ENCODE data around the gene NRN1.

The NRN1 gene

GRCh38 chr6:5999688-6000608 lies 6.8 kb downstream of the NRN1 start:
- no peaks in the 10 kb centered on the region for H3K9me3 ChIP-seq
- H3K4me1 ChIP-seq (ENCODE audit: control insufficient read depth in 1 of 2, insufficient read depth in 1 of 2, low read depth in 1 of 2, low read length in 1 of 2): peaks cover 75 to 83% of the 10 kb centered on the region in 2 experiments
- TF ChIP-seq CTCF (IDR thresholded peaks at IDR 0.05): no peak
- no peak overlapping the region for H3K27ac ChIP-seq
- no peaks in the 10 kb centered on the region for H3K36me3 ChIP-seq
- peak overlapping the region in 1 of 2 experiments; percentile 37 for H3K4me3 ChIP-seq (ENCODE audit: low read depth in 1 of 2, low read length in 1 of 2)
- H3K27me3 ChIP-seq: peaks cover 100% of the 10 kb centered on the region

GRCh38 chr6:5998711-5999687 lies 7.7 kb downstream of the NRN1 start:
- no peaks in the 10 kb centered on the region for H3K9me3 ChIP-seq
- peaks cover 100% of the 10 kb centered on the region for H3K27me3 ChIP-seq
- peaks cover 65 to 80% of the 10 kb centered on the region in 2 experiments for H3K4me1 ChIP-seq (ENCODE audit: control insufficient read depth in 1 of 2, insufficient read depth in 1 of 2, low read depth in 1 of 2, low read length in 1 of 2)
- no peak overlapping the region for H3K27ac ChIP-seq
- H3K4me3 ChIP-seq (ENCODE audit: low read depth in 1 of 2, low read length in 1 of 2): peak overlapping the region in 1 of 2 experiments; percentile 37
- no peak for TF ChIP-seq CTCF (IDR thresholded peaks at IDR 0.05)
- H3K36me3 ChIP-seq: no peaks in the 10 kb centered on the region

- no peaks in the 10 kb centered on the region for H3K9me3 ChIP-seq
- no peak overlapping the region for H3K27ac ChIP-seq
- H3K36me3 ChIP-seq: no peaks in the 10 kb centered on the region
- peaks cover 58 to 72% of the 10 kb centered on the region in 2 experiments for H3K4me1 ChIP-seq (ENCODE audit: control insufficient read depth in 1 of 2, insufficient read depth in 1 of 2, low read depth in 1 of 2, low read length in 1 of 2)
- no peak for TF ChIP-seq CTCF (IDR thresholded peaks at IDR 0.05)
- peak overlapping the region in 1 of 2 experiments; percentile 78 for H3K4me3 ChIP-seq (ENCODE audit: low read depth in 1 of 2, low read length in 1 of 2)
- H3K27me3 ChIP-seq: peaks cover 100% of the 10 kb centered on the region
These were observed 8.5 kb downstream of the NRN1 start for GRCh38 chr6:5998236-5998635.

GRCh38 chr6:5997420-5997987 lies 9.2 kb downstream of the NRN1 start:
- Histone ChIP-seq H3K4me1 (ENCODE audit: control insufficient read depth in 1 of 2, insufficient read depth in 1 of 2, low read depth in 1 of 2, low read length in 1 of 2) (peaks cover 50 to 65% of the 10 kb centered on the region in 2 experiments), H3K27ac (peak overlapping the region; percentile 73)
- no peak for TF ChIP-seq CTCF (IDR thresholded peaks at IDR 0.05)

More at GRCh38 chr6:5997420-5997987, 9.2 kb downstream of the NRN1 start:
- H3K4me3 ChIP-seq (ENCODE audit: low read depth in 1 of 2, low read length in 1 of 2): peak overlapping the region; percentile 78 to 80
- no peaks in the 10 kb centered on the region for H3K36me3 ChIP-seq
- H3K27me3 ChIP-seq: peaks cover 100% of the 10 kb centered on the region
- H3K9me3 ChIP-seq: no peaks in the 10 kb centered on the region
